A172 (cell line): ENCODE results near the gene OR8H2. TPM values are rescaled to one million over a fixed set of nuclear protein-coding genes. Genes with fewer than 3 reads are reported as not detected.
"Not testable (repeated sequence)": the region's sequence is repeated elsewhere in the genome, so short reads cannot be mapped to it uniquely, and the experiment has no call there.

Experiments
- DNase-seq: peaks from one replicate; pipeline ENCODE4 v3.0.0-alpha.2; 2015; ENCODE audit warnings: low spot score
- total RNA-seq: library from RNA; depleted of rRNA; stranded (reverse); fragments of >200 nt; shearing (Covaris generic); gene quantifications from 2 replicates; pipeline ENCODE4 v1.2.3, GENCODE V29; 2014; rRNA removed

Gene OR8H2
- not detected in 2 replicates for total RNA-seq

GRCh38 chr11:56103210-56103737, at the start of gene OR8H2:
OR8H2 (plus strand) TSS chr11:56103687; CDS start chr11:56105043, 1,356 bp downstream.
- no peak for DNase-seq

GRCh38 chr11:56056366-56056765, 47.1 kb upstream of the OR8H2 start:
- DNase-seq: not testable (repeated sequence)

- DNase-seq: not testable (repeated sequence)
Observed at GRCh38 chr11:56057661-56058237, 45.7 kb upstream of the OR8H2 start.

GRCh38 chr11:56058260-56058780, 45.2 kb upstream of the OR8H2 start:
- not testable (repeated sequence) for DNase-seq

- no peak for DNase-seq
Observed at GRCh38 chr11:56066980-56067379, 36.5 kb upstream of the OR8H2 start.

GRCh38 chr11:56089697-56090096, 13.8 kb upstream of the OR8H2 start:
- DNase-seq: no peak

GRCh38 chr11:56093008-56093407, 10.5 kb upstream of the OR8H2 start, which contains the start of gene OR8I2:
OR8I2 (plus strand) TSS chr11:56093308; CDS start chr11:56093308, 0 bp downstream.
- no peak for DNase-seq

- no peak for DNase-seq
Observed at GRCh38 chr11:56122073-56122472, 18.6 kb downstream of the OR8H2 start, which contains the start of gene OR8H3. OR8H3 (plus strand) TSS chr11:56122373; CDS start chr11:56122373, 0 bp downstream.

- DNase-seq: no peak
Observed at GRCh38 chr11:56140151-56140661, 36.7 kb downstream of the OR8H2 start, which contains the start of gene OR8J3. OR8J3 (minus strand) TSS chr11:56140201; CDS start chr11:56137718, 2,483 bp downstream.

- DNase-seq: not testable (repeated sequence)
Observed at GRCh38 chr11:56143681-56144080, 40.2 kb downstream of the OR8H2 start.

- no peak for DNase-seq
Observed at GRCh38 chr11:56151376-56151775, 47.9 kb downstream of the OR8H2 start.

- DNase-seq: no peak
Observed at GRCh38 chr11:56152333-56152732, 48.8 kb downstream of the OR8H2 start.

Other genes starting within 250 kb of the OR8H2 start
- gene TRIM51, start 220.4 kb upstream of the OR8H2 start, total RNA-seq: not detected in 2 replicates
- gene OR5W2, start 189.1 kb upstream of the OR8H2 start, total RNA-seq: not detected in 2 replicates
- gene OR5I1, start 167.3 kb upstream of the OR8H2 start, total RNA-seq: not detected in 2 replicates
- gene OR10AG1, start 133.7 kb upstream of the OR8H2 start, total RNA-seq: not detected in 2 replicates
- gene OR5F1, start 109.1 kb upstream of the OR8H2 start, total RNA-seq: not detected in 2 replicates
- not detected in 2 replicates for gene OR5AS1, start 76.0 kb upstream of the OR8H2 start, total RNA-seq
- not detected in 2 replicates for gene OR8I2, start 10.4 kb upstream of the OR8H2 start, total RNA-seq
- gene OR8H3, start 18.7 kb downstream of the OR8H2 start, total RNA-seq: not detected in 2 replicates
- not detected in 2 replicates for gene OR8J3, start 36.5 kb downstream of the OR8H2 start, total RNA-seq
- not detected in 2 replicates for gene OR8K5, start 56.6 kb downstream of the OR8H2 start, total RNA-seq
- not detected in 2 replicates for gene OR5J2, start 72.9 kb downstream of the OR8H2 start, total RNA-seq
- gene OR5T2, start 130.6 kb downstream of the OR8H2 start, total RNA-seq: not detected in 2 replicates
- not detected in 2 replicates for gene OR5T3, start 148.6 kb downstream of the OR8H2 start, total RNA-seq
- not detected in 2 replicates for gene OR5T1, start 170.5 kb downstream of the OR8H2 start, total RNA-seq
- gene OR8H1, start 188.6 kb downstream of the OR8H2 start, total RNA-seq: not detected in 2 replicates
- not detected in 2 replicates for gene OR8K3, start 211.5 kb downstream of the OR8H2 start, total RNA-seq
- not detected in 2 replicates for gene OR8K1, start 242.4 kb downstream of the OR8H2 start, total RNA-seq